T-helper 2 cell treated with Interferon-gamma antibody and Interleukin-4, amounts not matched to agents 100 ng/mL and 5 ng/mL, for 36 hours (primary cell): Measurements from ENCODE around the gene SNRPA. TPM values are rescaled to one million over a fixed set of nuclear protein-coding genes. Genes with fewer than 3 reads are reported as not detected.
"Not testable (repeated sequence)": the region's sequence is repeated elsewhere in the genome, so short reads cannot be mapped to it uniquely, and the experiment has no call there.

Experiments used
- intact Hi-C: fragments of 100-400 bp; cut with micrococcal nuclease; formaldehyde crosslinking; loops from one replicate; pipeline ENCODE4 v1.15.1; 2023
- total RNA-seq: library from RNA; stranded (reverse); gene quantifications from 2 replicates; pipeline ENCODE4 v1.2.3, GENCODE V29; 2022

The SNRPA gene
- total RNA-seq, 1 donor from 2014 or later: 163 TPM

DNA sequence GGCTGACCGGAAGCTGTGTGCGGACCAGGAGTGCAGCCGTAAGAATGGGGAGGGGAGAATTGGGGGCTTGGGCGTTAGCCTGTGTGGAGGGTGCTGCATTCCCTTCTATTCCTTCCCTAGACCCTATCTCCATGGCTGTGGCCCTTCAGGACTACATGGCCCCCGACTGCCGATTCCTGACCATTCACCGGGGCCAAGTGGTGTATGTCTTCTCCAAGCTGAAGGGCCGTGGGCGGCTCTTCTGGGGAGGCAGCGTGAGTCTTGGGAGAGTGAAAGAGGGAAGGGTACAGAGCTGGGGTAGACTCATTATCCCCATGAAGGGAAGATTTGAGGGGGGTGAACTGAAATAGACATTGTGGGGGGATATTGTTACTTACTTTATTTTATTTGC lies 24.6 kb downstream of the SNRPA start:
- intact Hi-C loops: loop anchor here (10.0 kb wide), 2 partner anchors 331 to 489 kb away; partner anchors contain the start of genes HNRNPUL1 and SERTAD3

DNA sequence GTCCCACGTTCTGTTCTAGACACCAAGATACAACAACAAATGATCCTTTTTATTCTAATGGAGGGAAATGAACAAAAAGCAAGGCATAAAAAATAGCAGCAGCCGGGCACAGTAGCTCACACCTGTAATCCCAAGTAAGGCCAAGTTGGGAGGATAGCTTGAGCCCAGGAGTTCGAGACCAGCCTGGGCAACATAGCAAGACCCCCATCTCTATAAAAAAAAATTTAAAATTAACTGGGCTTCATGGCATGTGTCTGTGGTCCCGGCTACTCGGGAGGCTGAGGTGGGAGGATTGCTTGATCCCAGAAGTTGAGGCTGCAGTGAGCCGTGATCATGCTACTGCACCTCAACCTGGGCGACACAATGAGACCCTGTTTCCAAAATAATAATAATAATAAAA lies 25.4 kb downstream of the SNRPA start:
- intact Hi-C loops: loop anchor here (10.0 kb wide), 2 partner anchors 332 to 488 kb away; partner anchors contain the start of genes HNRNPUL1 and SERTAD3

DNA sequence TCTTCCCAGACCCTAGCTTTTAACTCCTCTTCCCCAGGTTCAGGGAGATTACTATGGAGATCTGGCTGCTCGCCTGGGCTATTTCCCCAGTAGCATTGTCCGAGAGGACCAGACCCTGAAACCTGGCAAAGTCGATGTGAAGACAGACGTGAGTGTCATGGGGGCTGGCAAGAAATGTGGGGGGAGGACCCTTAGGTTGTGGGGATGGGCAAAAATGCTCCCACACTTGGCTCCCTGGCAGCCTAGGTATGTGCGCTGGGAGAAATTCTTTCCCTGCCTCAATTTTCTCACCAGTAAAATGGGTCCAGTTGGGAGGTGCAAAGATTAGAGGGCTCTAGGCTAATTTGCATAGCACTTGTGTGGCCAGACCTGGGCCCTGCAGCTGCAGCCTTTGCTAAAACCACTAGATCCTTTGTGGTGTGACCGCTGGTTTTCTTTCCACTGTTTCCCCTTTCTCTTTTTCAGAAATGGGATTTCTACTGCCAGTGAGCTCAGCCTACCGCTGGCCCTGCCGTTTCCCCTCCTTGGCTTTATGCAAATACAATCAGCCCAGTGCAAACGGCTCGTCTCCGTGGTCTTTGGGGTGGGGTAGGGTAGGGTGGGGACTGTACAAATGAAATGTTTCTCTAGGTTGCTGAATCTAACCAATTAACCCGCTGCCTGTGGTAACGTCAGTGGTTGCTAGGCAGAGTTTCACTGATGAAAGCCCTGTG lies 26.1 kb downstream of the SNRPA start:
- intact Hi-C loops: loop anchor here (1.0 to 10.0 kb wide), 3 partner anchors 26 to 488 kb away; partner anchors contain the start of genes HNRNPUL1, SERTAD3 and SNRPA

DNA sequence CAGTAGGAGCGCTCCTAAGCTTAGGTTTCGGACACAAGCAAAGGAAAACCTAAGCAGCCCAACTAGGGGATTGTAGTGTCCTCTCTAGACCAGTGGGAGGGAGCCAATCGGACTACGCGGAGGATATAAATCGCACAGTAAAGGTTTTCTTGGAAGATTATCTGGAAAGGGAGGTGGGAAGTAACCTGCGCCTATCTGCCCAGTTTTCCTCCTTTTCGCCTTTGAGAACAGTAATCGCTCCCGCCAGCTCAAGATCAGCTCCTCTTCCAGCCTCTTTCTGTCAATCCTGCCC lies 26.6 kb downstream of the SNRPA start:
- intact Hi-C loops: loop anchor here (1.0 to 10.0 kb wide), 3 partner anchors 26 to 487 kb away; partner anchors contain the start of genes HNRNPUL1, SERTAD3 and SNRPA

DNA sequence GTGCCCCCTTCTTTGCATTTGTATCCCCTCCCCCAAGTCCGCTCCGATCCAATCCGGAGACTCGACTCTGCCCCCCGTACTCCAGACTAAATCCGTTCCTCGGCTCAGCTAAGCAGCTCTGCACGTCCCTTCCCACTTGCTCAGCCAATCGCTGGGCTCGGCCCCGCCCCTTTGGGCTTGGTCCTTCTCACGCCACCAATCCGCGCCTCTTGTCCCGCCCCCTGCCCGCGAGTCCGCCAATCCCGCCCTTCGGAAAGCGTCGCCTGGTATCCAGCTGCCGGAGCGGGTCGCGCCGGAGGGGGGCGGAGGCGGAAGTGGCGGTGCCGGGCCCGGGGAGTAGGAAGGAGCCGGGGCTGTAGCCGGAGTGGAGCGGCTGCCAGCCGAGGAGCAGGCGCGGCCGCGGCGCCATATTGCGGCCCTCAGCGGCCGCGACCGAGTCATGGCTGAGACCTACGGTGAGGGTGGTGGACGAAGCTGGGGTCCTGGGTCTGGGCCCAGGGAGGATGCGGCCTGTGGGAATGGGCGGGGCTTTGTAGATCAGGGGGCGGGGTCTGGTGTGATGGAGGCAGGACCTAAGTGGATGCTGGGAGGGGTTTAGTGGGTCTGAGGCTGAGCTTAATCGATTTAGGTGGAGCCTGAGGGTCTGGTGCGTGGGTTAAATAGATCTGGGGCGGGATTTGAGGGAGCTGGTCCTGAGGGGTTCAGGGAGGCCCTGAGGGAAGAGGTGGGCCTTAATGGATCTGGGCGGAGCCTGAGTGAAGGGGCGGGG lies 27.1 kb downstream of the SNRPA start, which contains the start of gene RAB4B:
Gene RAB4B (plus strand): TSS at position 311 of the 769 bp plus-strand sequence. CDS start 129 bp downstream, at position 440.
- intact Hi-C loops: loop anchor here (1.0 to 10.0 kb wide), 8 partner anchors 20 to 487 kb away; partner anchors contain the start of genes COQ8B, HNRNPUL1, NUMBL and SERTAD3

DNA sequence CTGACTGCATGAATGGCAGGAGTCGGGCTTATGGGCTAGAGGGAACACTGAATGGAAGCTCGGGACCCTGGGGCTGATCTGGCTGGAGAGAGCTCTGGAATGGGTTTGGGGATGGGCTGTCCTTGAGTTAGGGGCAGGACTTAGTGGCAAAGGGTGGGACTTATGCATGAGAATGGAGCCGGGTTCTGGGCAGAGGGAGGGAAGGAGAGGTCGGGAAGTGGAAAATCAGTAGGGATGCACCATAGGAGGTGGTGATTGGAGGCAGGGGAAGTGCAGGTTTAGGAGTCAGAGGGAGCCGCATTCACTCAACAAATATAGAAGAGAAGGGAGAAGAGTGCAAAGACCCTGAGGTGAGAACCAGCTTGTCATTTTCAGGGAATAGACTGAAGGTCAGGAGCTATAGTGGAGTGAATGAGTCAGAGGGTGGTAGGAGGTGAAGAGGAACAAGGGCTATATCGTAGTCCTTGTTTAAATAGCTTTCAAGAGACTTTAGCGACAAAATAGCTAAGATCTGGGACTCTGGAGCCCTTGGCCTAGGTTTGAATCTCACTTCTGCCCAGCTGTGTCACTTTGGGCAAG lies 27.8 kb downstream of the SNRPA start:
- intact Hi-C loops: loop anchor here (1.0 to 10.0 kb wide), 7 partner anchors 20 to 486 kb away; partner anchors contain the start of genes COQ8B, HNRNPUL1, NUMBL and SERTAD3

DNA sequence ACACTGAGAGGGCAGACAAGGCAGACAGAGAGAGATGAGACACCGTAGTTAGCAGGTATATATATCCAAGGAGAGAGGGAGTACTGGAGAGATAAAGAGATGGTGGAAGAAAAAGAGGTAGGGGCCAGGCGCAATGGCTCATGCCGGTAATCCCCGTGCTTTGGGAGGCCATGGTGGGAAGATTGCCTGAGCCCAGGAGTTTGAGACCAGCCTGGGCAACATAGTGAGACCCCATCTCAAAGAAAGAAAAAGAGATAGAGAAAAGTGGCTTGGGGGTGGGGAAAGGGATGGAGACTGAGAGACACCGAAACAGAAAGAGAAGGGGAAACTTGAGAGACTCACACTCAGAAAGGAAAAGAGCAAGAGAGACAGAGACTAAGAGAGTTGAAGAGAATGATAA lies 29.6 kb downstream of the SNRPA start:
- intact Hi-C loops: no loop called here

DNA sequence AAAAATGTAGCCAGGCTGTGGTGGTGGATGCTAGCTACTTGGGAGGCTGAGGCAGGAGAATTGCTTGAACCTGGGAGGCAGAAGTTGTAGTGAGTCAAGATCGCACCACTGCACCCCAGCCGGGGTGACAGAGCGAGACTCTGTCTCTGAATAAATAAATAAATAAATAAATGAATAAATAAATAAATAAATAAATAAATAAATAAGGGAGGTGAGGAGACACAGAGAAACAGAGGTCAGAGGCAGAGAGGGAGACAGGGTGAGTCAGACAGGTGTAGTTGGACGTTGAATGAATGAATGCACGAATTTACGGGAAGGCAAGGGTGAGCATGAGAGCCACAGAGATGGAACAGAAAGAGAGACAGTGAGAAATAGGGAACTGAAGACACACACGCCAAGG lies 30.1 kb downstream of the SNRPA start:
- intact Hi-C loops: no loop called here

DNA sequence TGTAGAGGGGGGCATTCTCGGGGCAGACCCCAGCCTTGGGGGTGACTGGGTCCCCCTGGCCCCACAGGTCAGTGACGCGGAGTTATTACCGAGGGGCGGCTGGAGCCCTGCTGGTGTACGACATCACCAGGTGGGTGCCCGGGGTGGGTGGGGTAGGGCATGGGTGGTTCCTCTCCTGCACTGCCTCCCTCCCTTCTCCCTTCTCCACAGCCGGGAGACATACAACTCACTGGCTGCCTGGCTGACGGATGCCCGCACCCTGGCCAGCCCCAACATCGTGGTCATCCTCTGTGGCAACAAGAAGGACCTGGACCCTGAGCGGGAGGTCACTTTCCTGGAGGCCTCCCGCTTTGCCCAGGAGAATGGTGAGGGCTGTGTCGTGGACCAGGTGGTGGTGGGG lies 32.7 kb downstream of the SNRPA start:
- intact Hi-C loops: no loop called here

DNA sequence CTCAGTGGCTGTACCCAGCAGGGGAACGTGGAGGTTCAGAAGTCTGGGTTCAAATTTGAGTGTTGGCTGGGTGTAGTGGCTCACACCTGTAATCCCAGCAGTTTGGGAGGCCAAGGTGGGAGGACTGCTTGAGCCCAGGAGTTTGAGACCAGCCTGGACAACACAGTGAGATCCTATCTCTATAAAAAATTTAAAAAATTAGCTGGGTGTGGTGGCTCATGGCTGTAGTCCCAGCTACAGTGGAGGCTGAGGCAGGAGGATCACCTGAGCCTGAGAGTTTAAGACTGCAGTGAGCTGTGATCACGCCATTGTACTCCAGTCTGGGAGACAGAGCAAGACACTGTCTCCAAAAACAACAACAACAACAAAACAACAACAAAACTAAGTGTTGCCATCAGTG lies 33.1 kb downstream of the SNRPA start:
- intact Hi-C loops: not testable (repeated sequence)

DNA sequence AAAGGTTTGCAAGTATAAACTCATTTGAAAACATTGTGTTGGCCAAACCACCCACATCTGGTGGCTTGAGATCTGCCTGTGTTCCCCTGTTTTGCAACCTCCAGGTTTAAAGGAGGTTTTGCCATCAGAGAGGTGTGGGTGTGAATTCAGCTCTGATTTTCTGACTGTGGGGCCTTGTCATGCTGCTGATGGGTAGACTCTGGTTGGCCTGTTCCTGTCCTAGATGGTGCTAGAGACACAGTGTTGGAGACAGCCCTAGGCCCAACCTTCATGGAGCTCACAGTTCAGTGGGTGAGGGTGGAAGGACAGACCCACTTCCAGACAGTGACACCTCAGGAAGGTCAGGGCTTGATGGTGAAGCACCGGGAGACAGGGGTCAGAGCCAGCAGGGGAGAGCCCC lies 34.5 kb downstream of the SNRPA start:
- intact Hi-C loops: no loop called here

DNA sequence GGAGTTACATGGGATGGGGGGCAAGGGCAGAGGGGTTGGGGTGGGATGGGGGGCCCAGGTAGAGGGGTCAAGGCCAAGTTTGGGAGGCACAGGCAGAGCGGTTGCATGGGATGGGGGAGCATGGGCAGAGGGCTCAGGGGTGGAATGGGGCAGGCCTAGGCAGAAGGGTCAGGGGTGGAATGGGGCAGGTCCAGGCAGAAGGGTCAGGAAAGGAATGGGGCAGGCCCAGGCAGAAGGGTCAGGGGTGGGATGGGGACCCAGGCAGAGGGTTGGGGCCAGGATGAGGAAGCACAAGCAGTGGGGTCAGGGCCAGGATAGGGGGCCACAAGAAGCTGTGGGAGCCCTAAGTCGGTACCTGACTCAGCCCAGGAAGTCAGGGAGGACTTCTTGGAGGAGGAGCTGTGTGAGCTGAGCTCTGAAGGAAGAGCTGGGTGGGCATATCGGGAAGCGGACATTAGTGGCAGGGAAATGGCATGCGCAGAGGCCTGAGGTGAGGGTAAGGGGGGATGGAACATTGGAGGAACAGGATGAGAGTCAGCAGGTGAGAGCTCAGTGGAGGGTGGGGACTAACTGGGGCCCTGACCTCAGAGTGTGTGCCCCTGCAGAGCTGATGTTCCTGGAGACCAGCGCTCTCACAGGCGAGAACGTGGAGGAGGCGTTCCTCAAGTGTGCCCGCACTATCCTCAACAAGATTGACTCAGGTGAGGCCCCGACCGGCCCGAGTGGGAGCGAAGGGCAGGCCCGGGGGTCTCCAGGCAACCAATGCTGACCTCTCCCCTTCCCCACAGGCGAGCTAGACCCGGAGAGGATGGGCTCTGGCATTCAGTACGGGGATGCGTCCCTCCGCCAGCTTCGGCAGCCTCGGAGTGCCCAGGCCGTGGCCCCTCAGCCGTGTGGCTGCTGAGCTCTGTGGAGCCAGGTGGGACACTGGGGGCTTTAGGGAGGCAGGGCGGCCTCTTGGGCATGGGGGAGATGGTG lies 35.3 kb downstream of the SNRPA start:
- intact Hi-C loops: no loop called here

DNA sequence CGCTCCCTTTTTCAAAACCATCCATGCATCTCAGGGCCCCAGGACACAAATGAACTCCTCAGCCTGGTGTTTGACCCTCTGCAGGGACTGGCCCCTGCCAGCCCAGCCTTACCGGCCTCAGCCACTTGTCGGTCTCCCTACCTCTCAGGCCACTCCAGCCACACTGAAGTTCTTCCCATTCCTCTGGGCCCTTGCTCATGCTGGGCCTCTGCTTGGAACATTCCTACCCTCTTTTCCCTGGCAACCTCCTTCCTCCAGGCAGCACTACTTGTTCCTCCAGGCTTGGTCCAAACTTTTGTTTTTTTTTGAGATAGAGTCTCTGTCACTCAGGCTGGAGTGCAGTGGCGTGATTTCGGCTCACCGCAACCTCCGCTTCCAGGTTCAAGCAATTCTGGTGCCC lies 40.3 kb downstream of the SNRPA start:
- intact Hi-C loops: no loop called here

DNA sequence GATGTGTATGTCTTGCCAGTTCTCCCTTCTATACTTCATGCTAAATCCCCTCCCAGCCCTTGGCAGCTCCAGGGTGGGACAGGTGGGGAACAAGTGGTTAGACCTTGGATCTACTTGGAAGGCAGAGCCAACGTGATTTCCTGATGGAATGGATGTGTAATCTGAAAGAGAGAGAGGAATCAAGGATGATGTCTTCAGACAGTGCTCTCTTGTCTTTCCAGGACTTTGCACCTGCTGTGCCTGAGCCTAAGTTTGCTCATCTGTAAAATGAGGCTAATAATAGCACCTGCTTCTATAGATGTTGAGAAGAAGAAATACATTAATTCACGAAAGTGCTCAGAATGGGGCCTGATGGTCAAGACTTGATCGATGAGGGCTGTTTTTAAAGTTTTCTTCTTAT lies 41.0 kb downstream of the SNRPA start:
- intact Hi-C loops: no loop called here

DNA sequence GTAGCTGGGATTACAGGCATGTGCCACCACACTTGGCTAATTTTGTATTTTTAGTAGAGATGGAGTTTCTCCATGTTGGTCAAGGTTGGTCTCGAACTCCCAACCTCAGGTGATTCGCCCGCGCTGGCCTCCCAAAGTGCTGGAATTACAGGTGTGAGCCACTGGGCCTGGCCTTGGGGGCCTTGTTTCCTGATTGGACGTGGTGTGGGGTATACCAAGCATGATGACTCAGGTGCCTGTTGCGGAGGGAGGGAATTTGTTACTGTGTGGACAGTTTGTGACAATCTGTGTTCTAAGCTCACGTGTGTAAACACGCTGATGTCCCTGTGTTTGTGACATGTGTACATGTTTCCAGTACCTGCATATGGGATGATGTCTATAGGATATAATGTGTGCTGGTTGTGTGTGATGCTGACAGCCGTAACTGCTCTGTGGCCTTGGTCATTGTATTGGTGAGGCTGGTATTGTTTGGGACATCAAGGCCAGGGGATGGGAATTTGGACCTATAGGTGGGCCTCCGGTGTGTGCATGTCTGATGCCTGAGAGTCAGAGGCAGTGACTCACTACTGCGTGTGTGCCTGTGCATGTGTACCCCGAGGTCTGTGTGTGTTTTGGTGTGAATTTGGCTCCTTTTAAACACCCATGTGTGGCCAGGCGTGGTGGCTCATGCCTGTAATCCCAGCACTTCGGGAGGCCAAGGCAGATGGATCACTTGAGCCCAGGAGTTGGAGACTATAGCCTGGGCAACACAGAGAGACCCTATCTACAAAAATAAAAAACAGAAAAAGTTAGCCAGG lies 46.4 kb downstream of the SNRPA start:
- intact Hi-C loops: no loop called here

DNA sequence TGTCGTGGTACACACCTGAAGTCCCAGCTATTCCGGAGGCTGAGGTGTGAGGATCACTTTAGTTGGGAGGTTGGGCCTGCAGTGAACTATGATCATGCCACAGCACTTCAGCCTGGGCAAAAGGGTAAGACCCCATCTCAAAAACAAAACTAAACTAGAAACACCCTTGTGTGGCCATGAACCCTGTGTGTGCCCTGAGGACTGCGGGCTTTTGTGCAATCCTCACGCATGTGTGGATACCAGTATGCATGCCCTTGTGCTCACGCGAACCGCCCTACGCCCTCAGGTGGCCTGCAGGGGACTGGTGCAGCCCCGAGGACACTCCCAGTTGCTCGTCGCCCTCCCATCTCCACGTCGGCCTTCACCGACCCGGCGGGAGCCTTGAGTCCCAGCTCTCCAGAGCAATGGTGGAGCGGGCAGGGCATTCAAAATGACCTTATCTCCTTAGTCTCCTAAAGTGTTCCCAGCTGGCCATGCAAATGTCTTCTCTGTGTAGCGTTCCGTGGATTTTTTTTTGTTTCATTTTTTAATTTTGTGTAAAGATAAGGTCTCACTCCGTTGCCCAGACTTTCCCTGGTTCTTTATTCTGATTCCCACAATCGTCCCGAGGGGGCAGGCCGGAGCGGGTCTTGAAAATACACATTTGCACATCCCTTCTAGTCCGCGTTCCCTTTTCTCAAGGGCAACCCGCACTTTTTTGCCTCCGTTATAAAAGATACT lies 47.1 kb downstream of the SNRPA start:
- intact Hi-C loops: loop anchor here (1.0 to 2.0 kb wide), 4 partner anchors 20 to 465 kb away; partner anchors contain the start of genes ACTMAP and RAB4B

DNA sequence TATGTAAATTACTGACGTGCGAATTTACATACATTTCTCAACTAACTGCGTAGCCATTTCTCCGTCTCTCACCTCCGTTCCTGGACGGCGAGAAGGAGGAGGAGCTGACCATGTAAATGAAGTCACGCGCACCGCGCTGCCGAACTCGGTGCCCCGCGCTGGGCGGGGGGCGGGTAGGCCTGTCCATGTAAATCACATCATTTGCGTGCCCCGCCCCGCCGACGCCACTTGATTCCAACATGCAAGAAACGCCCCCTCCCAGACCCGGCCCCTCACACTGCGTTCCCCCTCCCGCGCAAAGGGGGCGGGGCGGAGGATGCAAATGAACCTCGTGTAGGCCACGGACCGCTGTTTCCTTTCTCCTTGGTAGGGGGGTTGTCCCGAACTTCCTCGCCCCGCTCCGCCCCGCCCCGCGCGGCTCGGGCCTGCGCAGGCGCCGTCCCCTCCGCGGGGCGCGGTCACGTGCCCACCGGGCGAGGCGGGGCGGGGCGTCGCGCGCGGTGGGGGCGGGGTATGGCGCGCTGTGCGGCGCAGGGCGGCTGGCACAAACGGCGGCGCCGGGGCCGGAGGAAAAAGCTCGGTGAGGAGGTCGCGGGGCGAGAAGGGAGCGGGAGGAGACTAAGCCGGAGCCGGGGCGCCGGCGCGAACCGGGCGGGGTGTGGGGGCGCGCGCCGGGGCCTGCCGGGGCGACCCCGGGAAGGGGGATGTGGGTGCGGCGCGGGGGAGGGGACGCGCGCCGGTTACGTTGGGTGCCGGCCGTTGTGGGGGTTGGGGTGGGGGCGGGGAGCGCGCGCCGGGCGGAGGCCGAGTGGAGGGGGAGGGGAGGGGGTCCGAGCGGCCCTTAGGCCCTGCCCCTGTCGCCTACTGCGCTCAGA lies 47.9 kb downstream of the SNRPA start, which contains the start of gene EGLN2:
Gene EGLN2 (plus strand): TSS at position 509 of the 875 bp plus-strand sequence. CDS start 1,382 bp downstream, outside the sequence.
- intact Hi-C loops: loop anchor here (1.0 to 2.0 kb wide), 5 partner anchors 21 to 464 kb away; partner anchors contain the start of genes ACTMAP and RAB4B
